Measurements from ENCODE around the gene SYT1.

SYT1 gene

GRCh38 chr12:79227091-79227490 is 362.5 kb downstream of the SYT1 start:
- DNase-seq (ENCODE audit: low read depth), result no peak

GRCh38 chr12:79227646-79228045 is 363.1 kb downstream of the SYT1 start:
- DNase-seq (ENCODE audit: low read depth), result no peak

- DNase-seq (ENCODE audit: low read depth), result no peak
Measured at GRCh38 chr12:79233341-79233781, 368.8 kb downstream of the SYT1 start.

GRCh38 chr12:79236920-79237319 is 372.3 kb downstream of the SYT1 start:
- DNase-seq (ENCODE audit: low read depth), result no peak

GRCh38 chr12:79238246-79238645 is 373.7 kb downstream of the SYT1 start:
- no peak for DNase-seq (ENCODE audit: low read depth)

- no peak for DNase-seq (ENCODE audit: low read depth)
Measured at GRCh38 chr12:79247494-79247893, 382.9 kb downstream of the SYT1 start.

GRCh38 chr12:79250186-79250585 is 385.6 kb downstream of the SYT1 start:
- DNase-seq (ENCODE audit: low read depth), result no peak

- DNase-seq (ENCODE audit: low read depth), result no peak
Measured at GRCh38 chr12:79250960-79251755, 386.6 kb downstream of the SYT1 start.

GRCh38 chr12:79252358-79253075 is 387.9 kb downstream of the SYT1 start:
- no peak for DNase-seq (ENCODE audit: low read depth)

GRCh38 chr12:79255288-79255687 is 390.7 kb downstream of the SYT1 start:
- DNase-seq (ENCODE audit: low read depth), result no peak

- no peak for DNase-seq (ENCODE audit: low read depth)
Measured at GRCh38 chr12:79260923-79261322, 396.3 kb downstream of the SYT1 start.

- no peak for DNase-seq (ENCODE audit: low read depth)
Measured at GRCh38 chr12:79262938-79263337, 398.4 kb downstream of the SYT1 start.

- no peak for DNase-seq (ENCODE audit: low read depth)
Measured at GRCh38 chr12:79266343-79267144, 402.0 kb downstream of the SYT1 start.

GRCh38 chr12:79267580-79267979 is 403.0 kb downstream of the SYT1 start:
- no peak for DNase-seq (ENCODE audit: low read depth)

- DNase-seq (ENCODE audit: low read depth), result no peak
Measured at GRCh38 chr12:79274501-79275064, 410.0 kb downstream of the SYT1 start.

- no peak for DNase-seq (ENCODE audit: low read depth)
Measured at GRCh38 chr12:79275631-79276030, 411.1 kb downstream of the SYT1 start.

- DNase-seq (ENCODE audit: low read depth), result no peak
Measured at GRCh38 chr12:79283364-79283763, 418.8 kb downstream of the SYT1 start.

- DNase-seq (ENCODE audit: low read depth), result no peak
Measured at GRCh38 chr12:79288911-79289310, 424.3 kb downstream of the SYT1 start.

GRCh38 chr12:79291711-79292110 is 427.1 kb downstream of the SYT1 start:
- no peak for DNase-seq (ENCODE audit: low read depth)

- DNase-seq (ENCODE audit: low read depth), result no peak
Measured at GRCh38 chr12:79294590-79294989, 430.0 kb downstream of the SYT1 start.

- DNase-seq (ENCODE audit: low read depth), result no peak
Measured at GRCh38 chr12:79295572-79295971, 431.0 kb downstream of the SYT1 start.

GRCh38 chr12:79296133-79296532 is 431.6 kb downstream of the SYT1 start:
- no peak for DNase-seq (ENCODE audit: low read depth)
